Chondrocyte (in vitro differentiated cells): ENCODE results near the gene SAA4. TPM values are rescaled to one million over a fixed set of nuclear protein-coding genes. Genes with fewer than 3 reads are reported as not detected.
"Not testable (repeated sequence)": the region's sequence is repeated elsewhere in the genome, so short reads cannot be mapped to it uniquely, and the experiment has no call there.

Experiments used
- DNase-seq: peaks from one replicate; pipeline ENCODE4 v3.0.0; 2021; ENCODE audit warnings: mixed read lengths, low spot score
- H3K27ac Mint-ChIP-seq: one replicate; pipeline ENCODE4 v1.8.0; 2021; ENCODE audit warnings: mild to moderate bottlenecking, moderate library complexity, mixed read lengths; ENCODE audit not compliant: unreplicated experiment
- H3K27me3 Mint-ChIP-seq: 2 replicates; pipeline ENCODE4 v1.8.0; 2021; ENCODE audit warnings: low read depth, mixed read lengths
- H3K36me3 Mint-ChIP-seq: 2 replicates; pipeline ENCODE4 v1.8.0; 2021; ENCODE audit warnings: low read depth, mixed read lengths
- H3K4me1 Mint-ChIP-seq: 2 replicates; pipeline ENCODE4 v1.8.0; 2021; ENCODE audit warnings: low read depth, mild to moderate bottlenecking, mixed read lengths
- H3K4me3 Mint-ChIP-seq: one replicate; pipeline ENCODE4 v1.8.0; 2021; ENCODE audit warnings: mild to moderate bottlenecking, moderate library complexity, mixed read lengths; ENCODE audit not compliant: unreplicated experiment
- H3K9me3 Mint-ChIP-seq: 2 replicates; pipeline ENCODE4 v1.8.0; 2021; ENCODE audit warnings: low read depth, mixed read lengths
- CTCF ChIP-seq: fragments of 200-600 bp; sonication (generic); IDR thresholded peaks from 2 replicates; pipeline ENCODE4 v1.5.0; 2021; ENCODE audit warnings: antibody characterized with exemption, mild to moderate bottlenecking, moderate library complexity
- total RNA-seq: library from RNA; stranded (reverse); gene quantifications from 3 replicates; pipeline ENCODE4 v1.2.1, GENCODE V29; 2021

SAA4 gene
- total RNA-seq, 1 donor from 2014 or later = not detected

DNA sequence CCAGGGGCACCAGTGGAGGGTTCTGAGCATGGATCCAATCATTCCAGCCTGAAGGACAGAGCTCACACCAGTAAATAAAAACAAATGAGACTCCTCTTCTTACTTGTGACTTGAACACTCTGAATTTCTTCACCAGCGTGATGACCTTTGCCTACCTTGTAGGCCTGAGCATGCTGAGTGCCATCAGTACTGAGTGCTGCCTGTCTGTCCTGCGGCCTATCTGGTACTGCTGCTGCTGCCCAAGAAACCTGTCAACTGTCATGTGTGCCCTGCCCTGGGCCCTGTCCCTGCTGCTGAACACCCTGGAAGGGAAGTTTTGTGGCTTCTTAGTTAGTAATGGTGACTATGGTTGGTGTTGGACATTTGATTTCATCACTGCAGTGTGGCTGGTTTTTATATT is 40.1 kb downstream of the SAA4 start:
- Mint-ChIP-seq H3K9me3 (no peaks in the 10 kb centered on the region), H3K36me3 (no peaks in the 10 kb centered on the region), H3K27me3 (peaks cover 11% of the 10 kb centered on the region), H3K27ac (no peak overlapping the region), H3K4me1 (no peaks in the 10 kb centered on the region), H3K4me3 (no peak overlapping the region)
- DNase-seq = no peak
- TF ChIP-seq CTCF = no peak

GRCh38 chr11:18193010-18193409 is 43.6 kb downstream of the SAA4 start:
- Mint-ChIP-seq H3K27me3 (peaks cover 9% of the 10 kb centered on the region), H3K36me3 (no peaks in the 10 kb centered on the region), H3K4me3 (no peak overlapping the region), H3K9me3 (no peaks in the 10 kb centered on the region), H3K4me1 (no peaks in the 10 kb centered on the region), H3K27ac (no peak overlapping the region)
- no peak for DNase-seq
- no peak for TF ChIP-seq CTCF

- Mint-ChIP-seq H3K9me3 (no peaks in the 10 kb centered on the region), H3K4me3 (no peak overlapping the region), H3K36me3 (no peaks in the 10 kb centered on the region), H3K27me3 (peaks cover 14% of the 10 kb centered on the region), H3K27ac (no peak overlapping the region), H3K4me1 (no peaks in the 10 kb centered on the region)
- DNase-seq = no peak
- TF ChIP-seq CTCF = no peak
Measured at GRCh38 chr11:18191376-18191775, 45.2 kb downstream of the SAA4 start.

- not testable (repeated sequence) for H3K27ac Mint-ChIP-seq, H3K4me3 Mint-ChIP-seq, DNase-seq, H3K36me3 Mint-ChIP-seq, H3K4me1 Mint-ChIP-seq, H3K9me3 Mint-ChIP-seq
- H3K27me3 Mint-ChIP-seq = peaks cover 20% of the 10 kb centered on the region
Measured at GRCh38 chr11:18189476-18190245, 46.9 kb downstream of the SAA4 start.

- no peak for TF ChIP-seq CTCF
- Mint-ChIP-seq H3K36me3 (no peaks in the 10 kb centered on the region), H3K27ac (no peak overlapping the region), H3K9me3 (no peaks in the 10 kb centered on the region), H3K4me1 (no peaks in the 10 kb centered on the region), H3K27me3 (peaks cover 23% of the 10 kb centered on the region), H3K4me3 (no peak overlapping the region)
- no peak for DNase-seq
Measured at GRCh38 chr11:18188796-18189195, 47.8 kb downstream of the SAA4 start.

Other genes starting within 250 kb of the SAA4 start
- 34.3 to 37.6 TPM (median 36.6 TPM) in 3 replicates for gene SERGEF, start 223.8 kb downstream of the SAA4 start, total RNA-seq
- gene TPH1, start 190.5 kb downstream of the SAA4 start, total RNA-seq = 0.99 to 6.4 TPM (median 5.0 TPM) in 3 replicates
- gene SAAL1, start 130.7 kb downstream of the SAA4 start, total RNA-seq = 12.1 to 13.2 TPM (median 12.2 TPM) in 3 replicates
- gene MRGPRX3, start 104.2 kb downstream of the SAA4 start, total RNA-seq = not detected in 3 replicates
- not detected in 3 replicates for gene MRGPRX4, start 64.0 kb downstream of the SAA4 start, total RNA-seq
- not detected in 3 replicates for gene SAA2, start 11.9 kb upstream of the SAA4 start, total RNA-seq
- not detected in 3 replicates for gene SAA1, start 29.5 kb upstream of the SAA4 start, total RNA-seq
- gene HPS5, start 85.3 kb upstream of the SAA4 start, total RNA-seq = 31.1 to 67.9 TPM (median 35.2 TPM) in 3 replicates
- gene GTF2H1, start 85.8 kb upstream of the SAA4 start, total RNA-seq = 55.9 to 71.6 TPM (median 57.1 TPM) in 3 replicates
- 427 to 1,078 TPM (median 1,049 TPM) in 3 replicates for gene LDHA, start 157.8 kb upstream of the SAA4 start, total RNA-seq
- 0.26 to 0.62 TPM (median 0.48 TPM) in 3 replicates for gene LDHC, start 175.5 kb upstream of the SAA4 start, total RNA-seq
- not detected in 3 replicates for gene LDHAL6A, start 219.1 kb upstream of the SAA4 start, total RNA-seq